Measurements from ENCODE around the gene EP400. TPM values are rescaled to one million over a fixed set of nuclear protein-coding genes. Genes with fewer than 3 reads are reported as not detected.

The EP400 gene
- total RNA-seq, 1 experiment from 2014 or later: 80.1 TPM

- CTCF ChIA-PET: no interaction called here
- Histone ChIP-seq H3K36me3 (ENCODE audit: insufficient read depth, low read length, poor library complexity, severe bottlenecking) (peaks cover 63% of the 10 kb centered on the region), H3K27me3 (replicated peaks; ENCODE audit: insufficient read depth, low read depth, low read length, poor library complexity) (no peaks in the 10 kb centered on the region), H3K4me1 (ENCODE audit: insufficient read depth, low read length, poor library complexity, severe bottlenecking) (peaks cover 12% of the 10 kb centered on the region), H3K9me3 (ENCODE audit: low read depth, low read length, poor library complexity, severe bottlenecking) (no peaks in the 10 kb centered on the region), H3K27ac (ENCODE audit: low read depth, low read length, poor library complexity, severe bottlenecking) (peak overlapping the region; percentile 65), H3K4me3 (ENCODE audit: low read depth, low read length, poor library complexity, severe bottlenecking) (no peak overlapping the region)
- POLR2A ChIA-PET (ENCODE audit: low non-redundant PET): no interaction called here
- DNase-seq (ENCODE audit: low spot score): no peak
- BruUV-seq (replicated peaks): no TSS peak
- TF ChIP-seq CTCF (conservative IDR thresholded peaks at IDR 0.05; ENCODE audit: low read depth, low read length) (no peak), EZH2 (IDR thresholded peaks at IDR 0.05; ENCODE audit: borderline replicate concordance, low read depth, low read length, poor library complexity, severe bottlenecking) (no peak)
- intact Hi-C loops (cut with micrococcal nuclease; ENCODE audit: unreplicated experiment): no loop called here
Observed at GRCh38 chr12:131911851-131912477, 37.8 kb upstream of the EP400 start.

GRCh38 chr12:131912518-131913274 is 37.0 kb upstream of the EP400 start:
- DNase-seq (ENCODE audit: low spot score): peak; percentile 91
- Histone ChIP-seq H3K4me3 (ENCODE audit: low read depth, low read length, poor library complexity, severe bottlenecking) (no peak overlapping the region), H3K27ac (ENCODE audit: low read depth, low read length, poor library complexity, severe bottlenecking) (peak overlapping the region; percentile 65), H3K27me3 (replicated peaks; ENCODE audit: insufficient read depth, low read depth, low read length, poor library complexity) (no peaks in the 10 kb centered on the region), H3K36me3 (ENCODE audit: insufficient read depth, low read length, poor library complexity, severe bottlenecking) (peaks cover 63% of the 10 kb centered on the region), H3K4me1 (ENCODE audit: insufficient read depth, low read length, poor library complexity, severe bottlenecking) (peaks cover 12% of the 10 kb centered on the region), H3K9me3 (ENCODE audit: low read depth, low read length, poor library complexity, severe bottlenecking) (no peaks in the 10 kb centered on the region)
- ChIA-PET POLR2A (ENCODE audit: low non-redundant PET) (no interaction called here), CTCF (no interaction called here)
- TF ChIP-seq CTCF (conservative IDR thresholded peaks at IDR 0.05; ENCODE audit: low read depth, low read length) (no peak), EZH2 (IDR thresholded peaks at IDR 0.05; ENCODE audit: borderline replicate concordance, low read depth, low read length, poor library complexity, severe bottlenecking) (no peak)
- intact Hi-C loops (cut with micrococcal nuclease; ENCODE audit: unreplicated experiment): no loop called here
- BruUV-seq (replicated peaks): no TSS peak

- intact Hi-C loops (cut with micrococcal nuclease; ENCODE audit: unreplicated experiment): no loop called here
Observed at GRCh38 chr12:131913666-131914065, 36.1 kb upstream of the EP400 start.

More at GRCh38 chr12:131913666-131914065, 36.1 kb upstream of the EP400 start:
- BruUV-seq (replicated peaks): no TSS peak
- H3K27ac ChIP-seq (ENCODE audit: low read depth, low read length, poor library complexity, severe bottlenecking): no peak overlapping the region
- no peaks in the 10 kb centered on the region for H3K9me3 ChIP-seq (ENCODE audit: low read depth, low read length, poor library complexity, severe bottlenecking)
- no peak for DNase-seq (ENCODE audit: low spot score)
- H3K27me3 ChIP-seq (replicated peaks; ENCODE audit: insufficient read depth, low read depth, low read length, poor library complexity): no peaks in the 10 kb centered on the region
- peaks cover 12% of the 10 kb centered on the region for H3K4me1 ChIP-seq (ENCODE audit: insufficient read depth, low read length, poor library complexity, severe bottlenecking)
- no peak for TF ChIP-seq EZH2 (IDR thresholded peaks at IDR 0.05; ENCODE audit: borderline replicate concordance, low read depth, low read length, poor library complexity, severe bottlenecking)
- no peak for TF ChIP-seq CTCF (conservative IDR thresholded peaks at IDR 0.05; ENCODE audit: low read depth, low read length)
- POLR2A ChIA-PET (ENCODE audit: low non-redundant PET): no interaction called here
- CTCF ChIA-PET: no interaction called here
- H3K4me3 ChIP-seq (ENCODE audit: low read depth, low read length, poor library complexity, severe bottlenecking): no peak overlapping the region
- H3K36me3 ChIP-seq (ENCODE audit: insufficient read depth, low read length, poor library complexity, severe bottlenecking): peaks cover 62% of the 10 kb centered on the region
